ENCODE results near the gene MCUB.

Gene MCUB

DNA sequence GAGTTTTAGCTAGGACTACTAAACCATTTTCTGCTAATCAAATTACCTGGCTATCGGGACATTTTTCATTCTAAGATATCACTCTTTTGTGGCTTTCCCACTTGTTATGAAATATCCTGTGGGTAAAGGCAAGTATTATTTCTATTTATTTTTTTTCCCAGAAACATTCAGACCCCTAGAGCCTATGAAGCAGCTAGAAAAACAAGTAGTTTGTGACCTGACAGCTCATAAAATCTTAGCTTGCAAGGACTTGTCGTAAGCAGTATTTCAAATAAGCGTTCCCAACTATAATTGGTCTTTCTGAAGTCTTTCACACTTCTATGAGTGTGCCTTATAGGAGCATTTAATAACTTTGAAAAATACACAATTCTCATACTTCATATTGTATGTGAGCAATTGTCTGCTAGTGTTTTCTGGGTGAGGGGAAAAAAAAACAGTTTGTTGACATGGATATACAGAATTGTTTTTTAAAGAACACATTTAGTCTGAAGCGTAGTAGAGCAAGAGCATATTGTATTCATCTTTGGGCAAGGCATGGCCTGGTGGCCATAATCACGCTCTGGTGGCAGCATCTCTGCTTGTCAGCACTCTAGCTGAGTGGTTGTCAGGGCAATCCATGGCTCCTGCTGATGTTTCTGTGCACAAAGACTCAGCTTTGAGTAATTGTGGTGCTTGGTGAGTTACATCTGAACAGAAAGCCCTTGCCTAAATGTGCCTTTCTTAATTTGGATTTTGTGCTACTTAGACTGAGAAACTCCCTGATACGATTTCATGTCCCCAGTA is 2.6 kb downstream of the MCUB start:
- Histone ChIP-seq H3K4me3 (ENCODE audit: low read depth, low read length) (no peak overlapping the region), H3K27ac (no peak overlapping the region), H3K36me3 (ENCODE audit: control insufficient read depth, insufficient read depth, low read length) (no peaks in the 10 kb centered on the region), H3K27me3 (ENCODE audit: control insufficient read depth, insufficient read depth, low read length) (no peaks in the 10 kb centered on the region), H3K4me1 (no peaks in the 10 kb centered on the region), H3K9me3 (ENCODE audit: control insufficient read depth, low read length) (no peaks in the 10 kb centered on the region), H3K9ac (no peak overlapping the region), H3K79me2 (no peaks in the 10 kb centered on the region), H2AFZ (no peak overlapping the region), H3K4me2 (ENCODE audit: low read length) (no peak overlapping the region)
- TF ChIP-seq, protein P1, sequence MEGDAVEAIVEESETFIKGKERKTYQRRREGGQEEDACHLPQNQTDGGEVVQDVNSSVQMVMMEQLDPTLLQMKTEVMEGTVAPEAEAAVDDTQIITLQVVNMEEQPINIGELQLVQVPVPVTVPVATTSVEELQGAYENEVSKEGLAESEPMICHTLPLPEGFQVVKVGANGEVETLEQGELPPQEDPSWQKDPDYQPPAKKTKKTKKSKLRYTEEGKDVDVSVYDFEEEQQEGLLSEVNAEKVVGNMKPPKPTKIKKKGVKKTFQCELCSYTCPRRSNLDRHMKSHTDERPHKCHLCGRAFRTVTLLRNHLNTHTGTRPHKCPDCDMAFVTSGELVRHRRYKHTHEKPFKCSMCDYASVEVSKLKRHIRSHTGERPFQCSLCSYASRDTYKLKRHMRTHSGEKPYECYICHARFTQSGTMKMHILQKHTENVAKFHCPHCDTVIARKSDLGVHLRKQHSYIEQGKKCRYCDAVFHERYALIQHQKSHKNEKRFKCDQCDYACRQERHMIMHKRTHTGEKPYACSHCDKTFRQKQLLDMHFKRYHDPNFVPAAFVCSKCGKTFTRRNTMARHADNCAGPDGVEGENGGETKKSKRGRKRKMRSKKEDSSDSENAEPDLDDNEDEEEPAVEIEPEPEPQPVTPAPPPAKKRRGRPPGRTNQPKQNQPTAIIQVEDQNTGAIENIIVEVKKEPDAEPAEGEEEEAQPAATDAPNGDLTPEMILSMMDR (IDR thresholded peaks at IDR 0.05) = no peak

DNA sequence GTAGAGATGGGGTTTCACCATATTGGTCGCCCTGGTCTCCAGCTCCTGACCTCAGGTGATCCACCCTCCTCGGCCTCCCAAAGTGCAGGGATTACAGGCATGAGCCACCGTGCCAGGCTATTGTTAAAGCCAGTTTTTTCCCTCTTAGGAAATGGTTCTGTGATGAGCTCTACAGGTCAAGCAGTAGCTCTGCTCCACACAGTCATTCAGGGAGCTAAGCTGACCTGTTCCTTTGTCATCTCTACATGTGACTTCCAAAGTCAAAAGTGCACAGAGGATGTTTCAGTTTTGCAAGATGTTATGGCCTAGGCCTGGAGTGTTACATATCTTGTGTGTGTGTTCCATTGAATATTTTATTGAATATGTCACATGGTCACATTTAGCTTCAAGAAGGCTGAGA is 11.4 kb downstream of the MCUB start:
- no peaks in the 10 kb centered on the region for H3K79me2 ChIP-seq
- no peak overlapping the region for H3K9ac ChIP-seq
- no peak overlapping the region for H3K4me2 ChIP-seq (ENCODE audit: low read length)
- no peak overlapping the region for H3K27ac ChIP-seq
- TF ChIP-seq, protein P1 (IDR thresholded peaks at IDR 0.05) = no peak
- no peak overlapping the region for H2AFZ ChIP-seq
- H3K4me3 ChIP-seq (ENCODE audit: low read depth, low read length) = no peak overlapping the region
- no peaks in the 10 kb centered on the region for H3K36me3 ChIP-seq (ENCODE audit: control insufficient read depth, insufficient read depth, low read length)
- no peaks in the 10 kb centered on the region for H3K27me3 ChIP-seq (ENCODE audit: control insufficient read depth, insufficient read depth, low read length)
- no peaks in the 10 kb centered on the region for H3K4me1 ChIP-seq
- no peaks in the 10 kb centered on the region for H3K9me3 ChIP-seq (ENCODE audit: control insufficient read depth, low read length)

DNA sequence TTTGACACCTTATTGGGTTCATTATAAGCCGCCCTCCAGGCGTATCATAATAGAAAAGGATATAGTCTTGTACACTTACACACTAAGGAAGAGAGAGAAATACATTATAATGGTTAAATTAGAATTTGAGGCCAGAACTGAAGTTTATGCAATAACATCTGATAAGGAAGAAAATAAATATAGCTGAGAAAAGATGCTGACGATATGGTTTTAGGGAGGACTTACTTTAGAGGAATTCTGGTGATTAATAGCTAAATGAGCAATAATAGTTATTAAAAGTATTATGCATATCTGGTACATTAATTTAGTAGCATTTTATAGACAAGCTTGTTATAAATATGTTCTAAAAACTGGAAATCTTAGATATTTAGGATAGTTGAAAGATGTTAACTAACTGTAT is 12.1 kb downstream of the MCUB start:
- H3K4me1 ChIP-seq = no peaks in the 10 kb centered on the region
- TF ChIP-seq, protein P1 (IDR thresholded peaks at IDR 0.05) = no peak

DNA sequence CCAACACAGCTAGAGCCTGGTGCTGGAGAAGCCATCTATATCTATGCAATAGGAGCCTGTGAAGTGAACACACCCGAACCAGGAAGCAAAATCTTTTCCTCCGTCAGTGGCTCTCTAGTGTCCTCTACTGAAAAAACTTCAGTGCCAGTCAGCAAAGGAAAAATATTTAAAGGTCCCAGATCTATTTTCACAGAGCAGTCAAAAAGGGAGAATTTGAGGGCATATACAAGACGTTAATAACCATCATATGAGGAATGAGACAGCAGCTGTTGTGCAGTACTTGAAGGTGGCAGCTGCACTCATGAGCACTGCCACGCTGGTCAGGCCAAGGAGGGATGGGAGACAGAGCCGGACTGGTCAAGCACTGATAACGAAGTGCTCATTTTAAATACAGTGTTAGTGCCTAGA is 14.4 kb downstream of the MCUB start:
- Histone ChIP-seq H3K9ac (no peak overlapping the region), H3K79me2 (no peaks in the 10 kb centered on the region), H2AFZ (no peak overlapping the region), H3K27ac (no peak overlapping the region), H3K9me3 (ENCODE audit: control insufficient read depth, low read length) (no peaks in the 10 kb centered on the region), H3K36me3 (ENCODE audit: control insufficient read depth, insufficient read depth, low read length) (no peaks in the 10 kb centered on the region), H3K4me3 (ENCODE audit: low read depth, low read length) (no peak overlapping the region), H3K4me1 (no peaks in the 10 kb centered on the region), H3K27me3 (ENCODE audit: control insufficient read depth, insufficient read depth, low read length) (no peaks in the 10 kb centered on the region), H3K4me2 (ENCODE audit: low read length) (no peak overlapping the region)
- TF ChIP-seq, protein P1 (IDR thresholded peaks at IDR 0.05) = no peak

More for the DNA sequence above, 12.1 kb downstream of the MCUB start:
- Histone ChIP-seq H3K27me3 (ENCODE audit: control insufficient read depth, insufficient read depth, low read length) (no peaks in the 10 kb centered on the region), H2AFZ (no peak overlapping the region), H3K9ac (no peak overlapping the region), H3K9me3 (ENCODE audit: control insufficient read depth, low read length) (no peaks in the 10 kb centered on the region), H3K4me3 (ENCODE audit: low read depth, low read length) (no peak overlapping the region), H3K36me3 (ENCODE audit: control insufficient read depth, insufficient read depth, low read length) (no peaks in the 10 kb centered on the region), H3K27ac (no peak overlapping the region), H3K4me2 (ENCODE audit: low read length) (no peak overlapping the region), H3K79me2 (no peaks in the 10 kb centered on the region)

All from parathyroid adenoma (tissue), 2 donors.